Smooth muscle cell (in vitro differentiated cells): ENCODE data around the gene CACNA1A. TPM values are rescaled to one million over a fixed set of nuclear protein-coding genes. Genes with fewer than 3 reads are reported as not detected.

Experiments used
- DNase-seq: peaks from one replicate; lab custom pipeline; 2025; ENCODE audit not compliant: unreplicated experiment; lab: John Stamatoyannopoulos, UW
- H2AFZ ChIP-seq: fragments of 200-600 bp; sonication (generic); 2 replicates; pipeline ENCODE4 v1.6.0; 2016; ENCODE audit warnings: antibody characterized with exemption, low read depth, mild to moderate bottlenecking
- H3F3A ChIP-seq: fragments of 200-600 bp; sonication (generic); 2 replicates; pipeline ENCODE4 v1.6.0; 2017; ENCODE audit warnings: antibody characterized with exemption, low read depth
- H3K27ac ChIP-seq: fragments of 200-600 bp; sonication (generic); 2 replicates; pipeline ENCODE4 v1.5.1; 2016; ENCODE audit warnings: low read depth, mild to moderate bottlenecking
- H3K27me3 ChIP-seq: fragments of 200-600 bp; sonication (generic); 2 replicates; pipeline ENCODE4 v1.6.1; 2016; ENCODE audit warnings: low read depth, mild to moderate bottlenecking
- H3K36me3 ChIP-seq: fragments of 200-600 bp; sonication (generic); 2 replicates; pipeline ENCODE4 v1.5.1; 2016; ENCODE audit warnings: low read depth
- H3K4me1 ChIP-seq: fragments of 200-600 bp; sonication (generic); 2 replicates; pipeline ENCODE4 v1.5.1; 2016; ENCODE audit warnings: low read depth
- H3K4me2 ChIP-seq: fragments of 200-600 bp; sonication (generic); 2 replicates; pipeline ENCODE4 v1.6.0; 2016; ENCODE audit warnings: mild to moderate bottlenecking
- H3K4me3 ChIP-seq: fragments of 200-600 bp; sonication (generic); 2 replicates; pipeline ENCODE4 v1.5.1; 2016; ENCODE audit warnings: mild to moderate bottlenecking
- H3K79me2 ChIP-seq: fragments of 200-600 bp; sonication (generic); 2 replicates; pipeline ENCODE4 v1.6.0; 2016; ENCODE audit warnings: low read depth, mild to moderate bottlenecking
- H3K9ac ChIP-seq: fragments of 200-600 bp; sonication (generic); 2 replicates; pipeline ENCODE4 v1.6.0; 2016; ENCODE audit warnings: low read depth
- H3K9me3 ChIP-seq: fragments of 200-600 bp; sonication (generic); replicated peaks from 2 replicates; pipeline ENCODE4 v1.5.1; 2016; ENCODE audit warnings: low read depth
- H4K20me1 ChIP-seq: fragments of 200-600 bp; sonication (generic); 2 replicates; pipeline ENCODE4 v1.6.0; 2016; ENCODE audit warnings: low read depth
- WGBS: methylation state at CpG from one replicate; pipeline ENCODE4 v1.1.7; 2016; ENCODE audit warnings: low lambda C conversion rate; 5-methylcytosine and 5-hydroxymethylcytosine counted together
- polyA plus RNA-seq: library from polyadenylated mRNA; unstranded; fragments of >200 nt; fragmentation: Nextera tagmentation; extraction: Ambion mirVana; gene quantifications from 2 replicates; pipeline ENCODE4 v1.2.1, GENCODE V29; 2016
- total RNA-seq: library from RNA; depleted of rRNA; stranded (reverse); fragments of >200 nt; gene quantifications from 2 replicates; pipeline ENCODE4 v1.2.3, GENCODE V29; 2014
- TF ChIP-seq, protein P1 (sequence below): fragments of 200-600 bp; sonication (generic); IDR thresholded peaks from 2 replicates; pipeline ENCODE4 v1.5.1; 2017; ENCODE audit warnings: borderline replicate concordance, mild to moderate bottlenecking, antibody characterized with exemption; ENCODE audit not compliant: insufficient read depth, poor library complexity, severe bottlenecking

CACNA1A gene
- total and polyA plus RNA-seq, 2 experiments from 2014 or later, result 1.3 to 3.0 TPM

DNA sequence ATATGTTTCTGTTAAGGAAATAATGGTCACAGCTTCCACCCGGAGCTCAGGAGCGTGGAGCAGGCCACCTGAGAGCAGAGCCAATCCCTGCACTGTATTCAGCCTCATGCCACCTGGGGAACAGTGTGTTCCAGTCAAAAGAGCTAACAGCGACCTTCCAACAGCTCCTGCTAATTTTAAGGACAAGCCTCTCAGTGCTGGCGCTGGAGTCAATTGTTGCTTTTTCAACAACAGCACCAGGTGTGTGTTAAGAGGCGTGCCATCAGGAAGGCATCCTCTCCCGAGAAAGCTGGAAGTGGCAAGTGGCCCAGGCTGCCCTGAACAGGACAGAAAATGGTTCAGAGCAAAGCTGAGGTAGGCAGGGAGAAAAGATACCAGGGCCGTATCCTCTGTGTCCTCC, 102.0 kb downstream of the CACNA1A start:
- DNase-seq, result no peak
- Histone ChIP-seq H2AFZ (no peak overlapping the region), H3K27me3 (no peaks in the 10 kb centered on the region)

DNA sequence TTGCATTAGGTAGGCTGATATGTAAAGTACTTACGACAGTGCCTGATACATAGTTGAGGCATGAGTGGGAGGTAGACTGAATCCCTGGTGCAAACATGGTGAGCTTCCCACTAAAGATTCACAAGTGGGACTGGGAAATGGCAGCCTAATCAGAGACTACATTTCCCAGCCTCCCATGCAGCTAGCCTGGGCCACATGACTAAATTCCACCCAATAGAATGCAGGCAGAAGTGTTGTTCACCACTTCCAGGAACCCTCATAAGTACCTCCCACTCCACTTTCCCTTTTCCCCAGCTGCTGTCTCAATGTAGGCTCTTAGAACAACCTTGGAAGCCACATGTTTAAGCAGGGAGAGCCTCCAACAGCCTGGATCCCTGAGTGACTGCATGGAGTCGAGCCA, 104.9 kb downstream of the CACNA1A start:
- Histone ChIP-seq H3F3A (no peaks in the 10 kb centered on the region), H3K27ac (no peak overlapping the region), H3K79me2 (no peaks in the 10 kb centered on the region), H3K4me3 (no peak overlapping the region), H3K36me3 (no peaks in the 10 kb centered on the region), H4K20me1 (no peaks in the 10 kb centered on the region), H3K4me1 (no peaks in the 10 kb centered on the region), H3K9me3 (no peaks in the 10 kb centered on the region), H3K9ac (no peak overlapping the region), H2AFZ (no peak overlapping the region), H3K4me2 (no peak overlapping the region), H3K27me3 (no peaks in the 10 kb centered on the region)
- DNase-seq, result no peak
- 90% methylated on average over 2 of the region's 2 CpGs for WGBS
- TF ChIP-seq, protein P1, sequence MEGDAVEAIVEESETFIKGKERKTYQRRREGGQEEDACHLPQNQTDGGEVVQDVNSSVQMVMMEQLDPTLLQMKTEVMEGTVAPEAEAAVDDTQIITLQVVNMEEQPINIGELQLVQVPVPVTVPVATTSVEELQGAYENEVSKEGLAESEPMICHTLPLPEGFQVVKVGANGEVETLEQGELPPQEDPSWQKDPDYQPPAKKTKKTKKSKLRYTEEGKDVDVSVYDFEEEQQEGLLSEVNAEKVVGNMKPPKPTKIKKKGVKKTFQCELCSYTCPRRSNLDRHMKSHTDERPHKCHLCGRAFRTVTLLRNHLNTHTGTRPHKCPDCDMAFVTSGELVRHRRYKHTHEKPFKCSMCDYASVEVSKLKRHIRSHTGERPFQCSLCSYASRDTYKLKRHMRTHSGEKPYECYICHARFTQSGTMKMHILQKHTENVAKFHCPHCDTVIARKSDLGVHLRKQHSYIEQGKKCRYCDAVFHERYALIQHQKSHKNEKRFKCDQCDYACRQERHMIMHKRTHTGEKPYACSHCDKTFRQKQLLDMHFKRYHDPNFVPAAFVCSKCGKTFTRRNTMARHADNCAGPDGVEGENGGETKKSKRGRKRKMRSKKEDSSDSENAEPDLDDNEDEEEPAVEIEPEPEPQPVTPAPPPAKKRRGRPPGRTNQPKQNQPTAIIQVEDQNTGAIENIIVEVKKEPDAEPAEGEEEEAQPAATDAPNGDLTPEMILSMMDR, result no peak

More for the DNA sequence above, 102.0 kb downstream of the CACNA1A start:
- H3K4me3 ChIP-seq, result no peak overlapping the region
- H3K4me1 ChIP-seq, result no peaks in the 10 kb centered on the region
- TF ChIP-seq, protein P1, result no peak
- no peak overlapping the region for H3K9ac ChIP-seq
- no peaks in the 10 kb centered on the region for H3F3A ChIP-seq
- 84% methylated on average over 7 of the region's 7 CpGs for WGBS
- no peaks in the 10 kb centered on the region for H3K9me3 ChIP-seq
- no peak overlapping the region for H3K27ac ChIP-seq
- no peaks in the 10 kb centered on the region for H3K79me2 ChIP-seq
- H3K36me3 ChIP-seq, result no peaks in the 10 kb centered on the region
- H3K4me2 ChIP-seq, result no peak overlapping the region
- H4K20me1 ChIP-seq, result no peaks in the 10 kb centered on the region

DNA sequence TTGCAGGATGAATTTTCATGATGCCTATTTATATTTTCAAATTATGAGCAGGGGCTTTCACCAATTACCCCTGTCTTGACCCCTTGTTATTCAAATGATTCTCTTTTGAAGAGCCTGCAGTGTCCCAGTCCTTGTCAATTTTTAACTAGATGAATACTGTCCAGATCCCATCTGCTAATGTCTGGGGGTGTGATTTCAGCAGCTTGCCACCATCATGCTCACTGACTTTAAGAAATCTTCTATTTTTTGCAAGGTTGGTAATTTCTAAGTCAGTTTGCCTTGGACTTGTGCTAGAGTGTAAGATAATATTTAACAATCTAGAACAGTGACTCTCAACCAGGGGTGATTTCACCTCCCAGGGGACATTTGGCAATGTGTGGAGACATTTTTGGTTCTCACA, 106.0 kb downstream of the CACNA1A start:
- no peak overlapping the region for H3K4me3 ChIP-seq
- H3K4me1 ChIP-seq, result no peaks in the 10 kb centered on the region
- TF ChIP-seq, protein P1, result no peak
- no peaks in the 10 kb centered on the region for H4K20me1 ChIP-seq
- H3K27me3 ChIP-seq, result no peaks in the 10 kb centered on the region
- DNase-seq, result no peak
- H3F3A ChIP-seq, result no peaks in the 10 kb centered on the region
- H3K36me3 ChIP-seq, result no peaks in the 10 kb centered on the region
- no peaks in the 10 kb centered on the region for H3K9me3 ChIP-seq
- H2AFZ ChIP-seq, result no peak overlapping the region
- no peaks in the 10 kb centered on the region for H3K79me2 ChIP-seq
- no peak overlapping the region for H3K9ac ChIP-seq
- no peak overlapping the region for H3K4me2 ChIP-seq
- H3K27ac ChIP-seq, result no peak overlapping the region

DNA sequence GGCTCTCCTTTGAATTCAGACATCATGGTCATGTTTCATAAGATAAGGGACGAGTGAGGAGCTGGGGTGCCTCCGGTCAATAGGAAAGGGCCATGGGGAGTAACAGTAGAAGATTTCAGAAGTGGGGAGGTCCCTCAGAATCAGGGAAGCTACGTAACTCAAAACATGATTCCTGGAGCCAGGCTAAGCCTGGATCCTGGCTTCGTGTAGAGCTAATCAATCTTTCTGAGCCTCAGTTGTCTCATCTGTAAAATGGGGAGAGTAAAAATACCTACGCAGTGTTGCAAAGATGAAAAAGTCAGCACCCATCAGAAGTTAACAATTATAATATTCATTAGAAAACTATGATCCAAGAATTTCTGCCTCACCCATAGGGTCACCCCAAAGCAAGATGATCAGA, 106.5 kb downstream of the CACNA1A start:
- H3F3A ChIP-seq, result no peaks in the 10 kb centered on the region
- peak overlapping the region; percentile 51 for H3K27ac ChIP-seq

More for the DNA sequence above, 106.5 kb downstream of the CACNA1A start:
- TF ChIP-seq, protein P1, result no peak
- no peaks in the 10 kb centered on the region for H3K27me3 ChIP-seq
- no peak overlapping the region for H3K4me2 ChIP-seq
- H3K9me3 ChIP-seq, result no peaks in the 10 kb centered on the region
- no peaks in the 10 kb centered on the region for H3K36me3 ChIP-seq
- H3K4me1 ChIP-seq, result no peaks in the 10 kb centered on the region
- H4K20me1 ChIP-seq, result no peaks in the 10 kb centered on the region
- no peak overlapping the region for H3K4me3 ChIP-seq
- H3K79me2 ChIP-seq, result no peaks in the 10 kb centered on the region
- H2AFZ ChIP-seq, result no peak overlapping the region
- no peak overlapping the region for H3K9ac ChIP-seq
- WGBS, result 82% methylated on average over 5 of the region's 5 CpGs
- DNase-seq, result no peak
